Ovary (tissue), 9 donors: ENCODE results near the gene SMAP1. TPM values are rescaled to one million over a fixed set of nuclear protein-coding genes. Genes with fewer than 3 reads are reported as not detected.

Source experiments
- DNase-seq, 5 donors: peaks; one replicate each; pipeline ENCODE4 v3.0.0-alpha.2; 2019 to 2020
- H3K27ac ChIP-seq, 2 donors: fragments of 200-600 bp; one replicate each; pipeline versions ENCODE4 v1.5.1 to v1.8.0; 2019 to 2022
- H3K27me3 ChIP-seq: fragments of 200-600 bp; one replicate; pipeline ENCODE4 v1.8.0; 2022
- H3K36me3 ChIP-seq: fragments of 200-600 bp; sonication (generic); one replicate; pipeline ENCODE4 v1.5.1; 2019
- H3K4me1 ChIP-seq: one replicate; pipeline ENCODE4 v1.8.1; 2013; ENCODE audit warnings: mild to moderate bottlenecking, moderate library complexity; ENCODE audit not compliant: insufficient read depth
- H3K4me3 ChIP-seq: fragments of 200-600 bp; sonication (generic); one replicate; pipeline ENCODE4 v1.5.1; 2017
- H3K9me3 ChIP-seq, 2 donors: fragments of 200-600 bp in 1 of 2; sonication (generic) in 1 of 2; one replicate each; pipeline versions ENCODE4 v1.5.1 to v1.8.1; 2013 to 2019; ENCODE audit warnings: mild to moderate bottlenecking in 1 of 2, moderate library complexity in 1 of 2
- CTCF ChIP-seq, 3 donors: fragments of 450-650 bp in 2 of 3; fragments of 200-600 bp in 1 of 3; IDR thresholded peaks; one replicate each; pipeline versions ENCODE4 v1.5.1 to v1.8.0; 2016 to 2022; ENCODE audit warnings: antibody characterized with exemption in 3 of 3, mild to moderate bottlenecking in 1 of 3
- EP300 ChIP-seq: sonication (generic); formaldehyde crosslinking; IDR thresholded peaks from one replicate; pipeline ENCODE4 v1.6.1; 2017; ENCODE audit warnings: antibody characterized with exemption
- POLR2A ChIP-seq: fragments of 450-650 bp; IDR thresholded peaks from one replicate; pipeline ENCODE4 v1.6.1; 2017; ENCODE audit warnings: antibody characterized with exemption, mild to moderate bottlenecking, moderate library complexity
- WGBS, 3 donors: extraction: QIAGEN DNeasy Blood & Tissue Kit in 1 of 3; methylation state at CpG; one replicate each; pipeline versions ENCODE4 v1.1.5 to v1.1.7; 2013 to 2017; 5-methylcytosine and 5-hydroxymethylcytosine counted together
- intact Hi-C, 4 donors: fragments of 100-400 bp; cut with DNase I; formaldehyde crosslinking; loops; one replicate each; pipeline versions ENCODE4 v1.11.0 to v1.15.1; 2022 to 2023
- polyA plus RNA-seq, 2 donors: library from polyadenylated mRNA; stranded (reverse); fragments of 200-250 nt in 1 of 2; fragments of 350-450 nt in 1 of 2; fragmentation: Illumina TruSeq in 1 of 2; extraction: RNeasy Lipid Tissue Mini Kit (QIAGEN cat#74804) in 1 of 2; gene quantifications; one replicate each; pipeline ENCODE4 v1.2.3, GENCODE V29; 2013 to 2014
- total RNA-seq, 7 donors: library from RNA; depleted of rRNA in 2 of 7; stranded (reverse); fragments of >200 nt in 2 of 7; fragmentation: NEBNext Ultra II Directional in 3 of 7; extraction: Animal tissue kit (Norgen Biotek cat#: 25700) in 3 of 7; gene quantifications; one replicate each; pipeline versions ENCODE4 v1.1.0 to v1.2.4, GENCODE V29; 2016 to 2023
- donor health status: DM: no; HTN: no; CAD: no; lungs with moderate emphysema.
- donor health status: DM: no; HTN: no; CAD: no.
- donor health status: Bipolar disorder and iron deficiency.
- donor health status: DM: yes; HTN: yes; CAD: no.
- donor health status: DM: no; HTN: no; CAD: no.
- donor health status: DM: yes; HTN: yes; CAD: no.

Gene SMAP1
- total and polyA plus RNA-seq, 9 donors = 10.8 to 34.1 (median 18.6) TPM

- no peak overlapping the region for H3K4me3 ChIP-seq
- H3K36me3 ChIP-seq = no peaks in the 10 kb centered on the region
- no peak for DNase-seq
- TF ChIP-seq CTCF (IDR thresholded peaks at IDR 0.05) (no peak), POLR2A (no peak), EP300 (no peak)
- H3K9me3 ChIP-seq = no peaks in the 10 kb centered on the region
- H3K27me3 ChIP-seq = no peaks in the 10 kb centered on the region
- intact Hi-C loops = no loop called here
- no peak overlapping the region for H3K27ac ChIP-seq
- 94 to 96% (median 95%) methylated on average over 32 to 36 of the region's 36 CpGs for WGBS, 3 donors
- H3K4me1 ChIP-seq = no peaks in the 10 kb centered on the region
These were observed 40.0 kb upstream of the SMAP1 start for GRCh38 chr6:70627500-70628254.

DNA sequence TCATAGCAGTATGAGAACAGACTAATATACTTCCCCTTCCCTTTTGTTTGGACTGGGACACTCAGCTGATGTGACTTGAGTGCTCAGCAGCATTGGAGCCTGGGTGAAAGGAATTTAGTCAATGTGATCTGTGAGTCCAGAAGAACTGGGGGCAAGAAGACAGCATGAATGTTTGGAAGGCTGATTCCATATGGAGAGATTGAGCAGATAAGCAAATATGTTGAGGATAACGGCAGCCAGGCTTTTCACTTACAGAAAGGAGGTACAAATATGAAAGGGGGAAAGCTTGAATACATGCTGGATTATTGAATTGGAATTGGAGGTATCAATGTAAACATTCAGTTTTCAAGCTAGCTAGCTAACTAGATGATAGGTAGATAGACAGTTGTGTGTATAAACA lies 37.8 kb upstream of the SMAP1 start:
- 54 to 77% (median 63%) methylated on average over 1 of the region's 1 CpG for WGBS, 3 donors
- no peaks in the 10 kb centered on the region for H3K4me1 ChIP-seq
- H3K4me3 ChIP-seq = no peak overlapping the region
- TF ChIP-seq EP300 (no peak), CTCF (IDR thresholded peaks at IDR 0.05) (no peak), POLR2A (no peak)
- intact Hi-C loops = no loop called here
- H3K27me3 ChIP-seq = no peaks in the 10 kb centered on the region
- no peaks in the 10 kb centered on the region for H3K36me3 ChIP-seq
- no peak overlapping the region for H3K27ac ChIP-seq
- H3K9me3 ChIP-seq = no peaks in the 10 kb centered on the region
- no peak for DNase-seq

DNA sequence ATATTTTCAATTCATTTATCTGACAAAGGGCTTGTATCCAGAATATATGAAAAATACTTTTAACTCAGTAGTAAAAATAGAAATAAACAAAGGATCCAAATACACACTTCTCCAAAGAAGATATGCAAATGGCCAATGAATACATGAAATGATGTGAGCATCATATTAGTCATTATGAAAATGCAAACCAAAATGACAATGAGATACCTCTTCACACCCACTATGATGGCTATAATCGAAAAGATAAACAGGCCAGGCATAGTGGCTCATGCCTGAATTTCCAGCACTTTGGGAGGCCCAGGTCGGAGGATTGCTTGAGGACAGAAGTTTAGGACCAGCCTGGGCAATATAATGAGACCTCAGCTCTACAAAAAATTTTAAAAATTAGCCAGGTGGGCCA lies 33.8 kb upstream of the SMAP1 start:
- no peaks in the 10 kb centered on the region for H3K36me3 ChIP-seq
- no peak overlapping the region for H3K4me3 ChIP-seq
- DNase-seq = no peak
- H3K9me3 ChIP-seq = no peaks in the 10 kb centered on the region
- TF ChIP-seq EP300 (no peak), POLR2A (no peak), CTCF (IDR thresholded peaks at IDR 0.05) (no peak)
- 43 to 94% (median 88%) methylated on average over 2 of the region's 2 CpGs for WGBS, 3 donors
- no peaks in the 10 kb centered on the region for H3K27me3 ChIP-seq
- no peaks in the 10 kb centered on the region for H3K4me1 ChIP-seq
- intact Hi-C loops = no loop called here
- H3K27ac ChIP-seq = no peak overlapping the region

GRCh38 chr6:70636596-70636995 lies 31.1 kb upstream of the SMAP1 start:
- TF ChIP-seq EP300 (no peak), CTCF (IDR thresholded peaks at IDR 0.05) (no peak), POLR2A (no peak)
- WGBS, 3 donors = 88 to 94% (median 93%) methylated on average over 8 of the region's 8 CpGs

More at GRCh38 chr6:70636596-70636995, 31.1 kb upstream of the SMAP1 start:
- H3K27me3 ChIP-seq = no peaks in the 10 kb centered on the region
- DNase-seq = no peak
- H3K27ac ChIP-seq = no peak overlapping the region
- no peak overlapping the region for H3K4me3 ChIP-seq
- H3K9me3 ChIP-seq = no peaks in the 10 kb centered on the region
- H3K36me3 ChIP-seq = no peaks in the 10 kb centered on the region
- intact Hi-C loops = no loop called here
- H3K4me1 ChIP-seq = no peaks in the 10 kb centered on the region
